ENCODE measurements around the gene TST.

- TF ChIP-seq CTCF (IDR thresholded peaks at IDR 0.05) (no peak), RCOR1 (IDR thresholded peaks at IDR 0.05; ENCODE audit: low read length) (no peak), MAX (IDR thresholded peaks at IDR 0.05; ENCODE audit: low read depth) (no peak), GABPA (IDR thresholded peaks at IDR 0.05; ENCODE audit: low read depth) (no peak), TCF12 (IDR thresholded peaks at IDR 0.05) (no peak), NFIC (IDR thresholded peaks at IDR 0.05; ENCODE audit: borderline replicate concordance) (no peak), SMC3 (IDR thresholded peaks at IDR 0.05; ENCODE audit: low read depth, low read length) (no peak), RAD21 (IDR thresholded peaks at IDR 0.05; ENCODE audit: low read length) (no peak), EP300 (IDR thresholded peaks at IDR 0.05; ENCODE audit: borderline replicate concordance in 1 of 2, low read depth in 1 of 2, low read length in 1 of 2) (no peak), ELF1 (IDR thresholded peaks at IDR 0.05) (no peak), SIN3A (IDR thresholded peaks at IDR 0.05; ENCODE audit: borderline replicate concordance, low read depth, low read length) (no peak), EZH2phosphoT487 (IDR thresholded peaks at IDR 0.05; ENCODE audit: borderline replicate concordance, low read depth) (no peak)
Observed at GRCh38 chr22:37033605-37034430, 14.6 kb upstream of the TST start.

Data from SK-N-SH (cell line).